Anterior cingulate cortex (tissue), 58 donors: ENCODE results near the gene POC5.
A peak's percentile ranks its signal among the peaks of the same experiment; 100 is the strongest.
"Not testable (repeated sequence)": the region's sequence is repeated elsewhere in the genome, so short reads cannot be mapped to it uniquely, and the experiment has no call there.

ENCODE experiments used
- DNase-seq, 58 donors: peaks; one replicate each; lab custom pipeline; 2025; lab: John Stamatoyannopoulos, UW

POC5 gene

DNA sequence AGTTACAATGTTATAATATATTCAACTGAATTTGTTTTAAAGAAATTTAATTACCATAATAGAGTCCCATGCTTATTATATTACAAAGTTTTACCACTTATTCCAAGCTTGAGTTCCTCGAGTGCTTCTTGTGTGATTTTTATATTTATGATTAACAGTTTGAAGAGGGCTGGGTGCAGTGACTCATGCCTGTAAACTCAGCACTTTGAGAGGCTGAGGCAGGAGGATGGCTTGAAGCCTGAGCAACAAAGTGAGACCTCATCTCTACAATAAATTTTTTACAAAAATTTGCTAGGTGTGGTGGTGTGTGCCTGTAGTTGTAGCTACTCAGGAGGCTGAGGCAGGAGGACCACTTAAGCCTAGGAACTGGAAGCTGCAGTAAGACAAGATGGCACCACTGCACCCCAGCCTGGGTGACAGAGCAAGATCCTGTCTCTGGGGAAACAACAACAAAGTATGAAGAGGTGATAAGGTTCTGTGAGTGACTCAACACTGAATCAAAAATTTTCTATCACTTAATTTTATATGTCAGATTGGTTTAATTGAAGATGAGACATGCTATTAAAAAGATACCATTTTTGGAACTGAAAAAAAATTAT lies 9.2 kb downstream of the POC5 start:
- DNase-seq = no peak

GRCh38 chr5:75706775-75707174 lies 10.5 kb downstream of the POC5 start:
- no peak for DNase-seq

DNA sequence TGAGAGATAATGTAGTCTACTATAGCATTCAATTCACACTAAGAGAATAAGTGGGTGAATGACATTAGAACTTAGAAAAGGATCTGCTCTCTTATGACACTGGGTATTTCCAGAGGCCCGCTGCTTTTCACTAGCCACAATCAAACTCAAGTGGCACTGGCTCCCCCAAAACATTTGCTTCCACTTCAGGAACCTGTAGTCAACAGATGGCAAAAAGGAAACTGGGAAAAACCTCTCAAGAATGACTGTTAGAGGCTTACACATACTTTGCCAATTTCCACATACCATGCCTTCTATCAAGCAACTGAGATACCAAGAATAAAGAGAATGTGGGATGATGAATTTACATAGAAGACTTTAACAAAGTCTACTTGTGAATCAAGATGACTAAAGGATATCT lies 11.2 kb downstream of the POC5 start:
- DNase-seq = peak in 4 of 58 donors; percentile 2 to 40 (median 20)

DNA sequence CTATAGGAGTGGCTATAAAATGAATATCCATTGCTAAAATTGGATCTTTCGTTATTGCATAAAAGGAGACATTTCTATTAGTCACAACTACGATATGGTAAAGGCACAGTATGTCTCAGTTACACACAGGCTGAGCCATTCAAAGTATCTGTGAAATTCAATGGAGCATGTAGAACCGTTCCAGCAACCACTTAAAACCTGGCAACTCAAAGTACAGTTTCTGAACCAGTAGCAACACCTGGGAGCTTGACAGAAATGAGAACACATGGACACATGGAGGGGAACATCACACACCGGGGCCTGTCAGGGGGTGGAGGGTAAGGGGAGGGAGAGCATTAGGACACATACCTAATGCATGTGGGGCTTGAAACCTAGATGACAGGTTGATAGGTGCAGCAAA lies 15.4 kb downstream of the POC5 start:
- no peak for DNase-seq

GRCh38 chr5:75695472-75696351 lies 21.5 kb downstream of the POC5 start:
- DNase-seq = not testable (repeated sequence)

DNA sequence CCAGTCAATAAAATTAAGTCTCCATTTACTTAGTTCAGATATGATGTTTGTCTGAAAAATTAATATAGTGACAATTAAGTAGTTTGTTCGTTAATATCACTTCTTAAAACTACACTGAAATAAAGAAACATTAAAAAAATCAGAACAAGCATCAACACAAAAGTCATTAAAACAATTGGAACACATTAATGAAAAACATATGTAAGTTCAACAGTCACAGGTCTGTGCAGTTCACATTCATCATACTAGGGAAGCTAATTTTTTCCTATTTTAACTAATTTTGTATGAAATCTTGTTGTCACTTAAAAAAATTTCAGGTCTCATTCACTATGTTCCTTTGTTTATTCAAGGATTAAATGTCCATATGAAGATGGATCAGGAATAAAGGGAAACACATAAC lies 22.5 kb downstream of the POC5 start:
- no peak for DNase-seq

GRCh38 chr5:75690669-75691068 lies 26.6 kb downstream of the POC5 start:
- no peak for DNase-seq

GRCh38 chr5:75686480-75686879 lies 30.8 kb downstream of the POC5 start:
- no peak for DNase-seq

DNA sequence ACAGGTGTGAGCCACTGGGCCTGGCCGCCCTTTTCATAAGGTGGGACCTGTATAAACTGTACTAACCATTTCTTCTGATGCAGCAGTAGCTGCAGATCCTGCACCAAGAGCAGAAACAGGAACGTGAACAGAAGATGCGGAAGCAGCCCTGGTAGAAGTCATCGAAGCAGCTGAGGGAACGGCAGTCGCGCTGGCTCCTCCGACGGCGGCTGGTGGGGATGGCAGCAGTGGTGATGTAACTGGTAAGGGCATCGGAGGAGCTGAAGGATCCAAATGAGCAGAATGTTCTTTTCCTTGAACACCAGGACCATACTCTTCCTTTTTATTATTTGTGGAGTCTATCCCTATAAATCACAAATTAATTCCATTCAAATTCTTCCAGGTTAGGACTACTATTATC lies 32.1 kb downstream of the POC5 start:
- DNase-seq = no peak

GRCh38 chr5:75681125-75681830 lies 36.0 kb downstream of the POC5 start:
- no peak for DNase-seq

DNA sequence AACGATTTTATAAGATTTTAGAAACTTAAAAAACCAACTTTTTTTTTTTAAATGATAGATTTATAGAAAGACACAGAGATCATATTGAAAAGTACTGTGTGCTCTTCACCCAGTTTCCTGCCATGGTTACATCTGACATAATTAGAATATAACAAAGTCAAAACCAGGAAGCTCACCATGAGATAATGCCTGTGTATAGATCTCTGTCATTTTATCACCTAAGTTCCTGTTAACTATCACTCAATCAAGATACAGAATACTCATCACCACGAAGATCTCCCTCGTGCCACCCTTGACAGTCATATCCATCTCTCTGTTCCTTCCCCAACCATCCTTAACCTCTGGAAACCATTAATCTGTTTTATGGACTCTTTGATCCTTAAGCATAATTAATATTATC lies 39.1 kb downstream of the POC5 start:
- DNase-seq = no peak

DNA sequence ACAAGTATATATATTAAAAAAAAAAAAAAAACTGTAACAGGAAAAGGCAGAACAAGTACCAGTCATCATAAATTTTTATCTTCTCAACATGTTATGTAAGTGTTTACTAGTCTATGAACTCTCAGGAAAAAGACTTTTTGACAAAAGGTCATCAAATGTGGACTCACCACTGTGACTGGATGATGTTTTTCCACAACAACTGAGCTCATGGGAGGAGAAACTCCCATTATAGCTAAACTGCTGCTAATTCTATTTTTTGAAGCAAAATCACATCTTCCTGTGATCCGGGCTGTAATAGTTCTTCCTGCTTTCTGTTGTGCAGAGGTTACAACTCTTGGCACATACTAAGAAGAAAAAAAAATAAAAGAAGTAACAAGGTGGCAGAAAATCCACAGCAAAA lies 39.6 kb downstream of the POC5 start:
- no peak for DNase-seq

DNA sequence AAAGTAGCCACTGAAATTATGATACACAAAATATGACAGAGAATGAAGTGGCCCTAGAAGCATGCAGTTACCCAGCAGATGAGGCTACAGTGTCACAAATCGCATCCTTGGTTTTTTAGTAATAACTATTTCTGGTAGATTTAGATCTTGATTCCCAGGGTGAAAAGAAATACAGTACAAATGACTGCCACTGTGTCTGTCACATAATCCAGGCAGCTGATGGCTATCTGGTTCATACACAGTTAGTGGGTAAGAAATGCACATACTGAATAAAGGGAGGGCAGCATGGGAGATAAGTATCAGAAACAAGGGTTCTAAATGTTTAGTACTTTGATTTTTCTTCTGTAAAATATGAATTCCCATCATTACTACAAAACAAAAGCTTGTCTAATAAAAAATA lies 41.5 kb downstream of the POC5 start:
- DNase-seq = no peak

- DNase-seq = no peak
Measured at GRCh38 chr5:75672616-75673015, 44.6 kb downstream of the POC5 start.

GRCh38 chr5:75671506-75671905 lies 45.7 kb downstream of the POC5 start:
- no peak for DNase-seq

DNA sequence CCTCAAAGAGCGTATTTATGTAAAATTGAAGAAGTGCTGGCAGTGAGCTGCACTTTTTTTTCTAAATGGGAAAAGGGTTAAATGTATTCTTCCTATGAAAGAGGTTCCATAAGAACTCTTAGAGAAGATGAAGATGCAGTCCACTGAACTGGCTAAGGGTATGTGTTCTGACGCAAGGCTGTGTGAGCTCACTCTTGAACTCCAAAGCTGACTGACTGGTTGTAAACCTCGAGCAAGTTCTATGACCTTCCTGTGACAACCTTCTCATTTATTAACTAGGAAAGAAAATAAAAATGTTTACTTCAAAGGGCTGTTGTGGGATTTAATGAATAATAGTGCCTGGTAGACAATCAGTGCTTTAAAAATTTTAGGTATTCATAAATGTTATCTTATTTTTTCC lies 46.7 kb downstream of the POC5 start:
- no peak for DNase-seq

- DNase-seq = peak in 3 of 58 donors; percentile 9 to 20 (median 13)
Measured at GRCh38 chr5:75668977-75669689, 48.1 kb downstream of the POC5 start.

- DNase-seq = no peak
Measured at GRCh38 chr5:75668445-75668844, 48.8 kb downstream of the POC5 start.

- DNase-seq = no peak
Measured at GRCh38 chr5:75667586-75667985, 49.7 kb downstream of the POC5 start.

GRCh38 chr5:75666801-75667200 lies 50.4 kb downstream of the POC5 start:
- DNase-seq = no peak

DNA sequence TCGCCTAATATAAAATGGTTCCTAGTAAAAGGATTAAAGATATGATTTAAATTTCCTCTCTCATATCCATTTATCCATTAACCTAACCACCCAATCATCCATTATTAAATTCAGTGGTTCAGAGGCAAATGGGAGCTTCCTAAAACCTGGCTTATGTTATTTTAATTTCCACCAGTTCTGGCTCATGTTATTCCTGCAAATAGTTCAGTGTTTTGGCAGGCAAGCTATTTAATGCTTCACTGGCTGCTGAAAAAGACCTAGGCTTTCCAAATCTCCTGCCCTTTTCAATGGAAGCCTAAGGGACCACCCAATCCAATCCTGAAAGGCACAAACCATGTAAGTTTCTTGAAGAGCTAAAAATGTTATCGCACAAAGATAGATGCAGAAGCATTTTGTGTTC lies 52.3 kb downstream of the POC5 start:
- DNase-seq = peak in 1 of 58 donors; percentile 12
